ENCODE data around the gene CBR3. TPM values are rescaled to one million over a fixed set of nuclear protein-coding genes. Genes with fewer than 3 reads are reported as not detected.
"Not testable (repeated sequence)": the region's sequence is repeated elsewhere in the genome, so short reads cannot be mapped to it uniquely, and the experiment has no call there.

CBR3 gene
- total and polyA plus RNA-seq, 2 donors (not counting 1 experiment from before 2014, with no cell fraction given): 1.9 to 11.3 TPM

DNA sequence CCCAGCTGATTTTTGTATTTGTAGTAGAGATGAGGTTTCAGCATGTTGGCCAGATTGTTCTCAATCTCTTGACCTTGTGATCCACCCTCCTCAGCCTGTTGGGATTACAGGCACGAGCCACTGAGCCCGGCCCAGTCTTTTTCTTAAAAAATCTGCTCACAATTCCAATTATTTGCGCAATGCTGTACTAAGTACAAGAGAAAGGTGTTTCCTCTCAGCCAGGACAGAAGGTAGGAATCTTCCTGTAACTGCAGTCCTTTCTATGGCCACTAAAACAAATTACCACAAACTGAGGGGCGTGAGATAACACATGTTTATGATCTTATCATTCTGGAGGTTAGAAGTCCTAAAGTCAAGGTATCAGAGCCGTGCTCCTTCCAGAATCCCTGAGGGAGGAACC is 6.9 kb upstream of the CBR3 start:
- H3K79me2 ChIP-seq (ENCODE audit: control insufficient read depth, insufficient read depth, low read length): no peaks in the 10 kb centered on the region
- H2AFZ ChIP-seq (ENCODE audit: insufficient read depth, low read depth, low read length, poor library complexity, severe bottlenecking): no peak overlapping the region
- Mint-ChIP-seq H3K4me1 (peaks cover 19% of the 10 kb centered on the region), H3K27ac (no peak overlapping the region), H3K9me3 (ENCODE audit: insufficient read depth) (no peaks in the 10 kb centered on the region), H3K27me3 (no peaks in the 10 kb centered on the region), H3K4me3 (peak overlapping the region; percentile 20)
- no peak overlapping the region for H3K27ac ChIP-seq (ENCODE audit: low read length in 2 of 2)
- DNase-seq (no peak), ATAC-seq (ENCODE audit: low read depth) (no peak)
- H3K9ac ChIP-seq (ENCODE audit: low read length): no peak overlapping the region
- H3K36me3 ChIP-seq (replicated peaks in 1 of 2; ENCODE audit: control extremely low read depth in 1 of 2, control insufficient read depth in 1 of 2, extremely low read depth in 1 of 2, insufficient read depth in 2 of 2, low read length in 1 of 2): no peaks in the 10 kb centered on the region
- H4K20me1 ChIP-seq (ENCODE audit: control insufficient read depth, insufficient read depth, low read length, poor library complexity, severe bottlenecking): no peaks in the 10 kb centered on the region
- intact Hi-C loops (cut with micrococcal nuclease): loop anchor here (5.0 kb wide), 1 partner anchor 799 kb away; no protein-coding TSS in a partner anchor
- no peak overlapping the region for H3K4me2 ChIP-seq (replicated peaks; ENCODE audit: low read depth, low read length, poor library complexity, severe bottlenecking)
- TF ChIP-seq, protein P1, sequence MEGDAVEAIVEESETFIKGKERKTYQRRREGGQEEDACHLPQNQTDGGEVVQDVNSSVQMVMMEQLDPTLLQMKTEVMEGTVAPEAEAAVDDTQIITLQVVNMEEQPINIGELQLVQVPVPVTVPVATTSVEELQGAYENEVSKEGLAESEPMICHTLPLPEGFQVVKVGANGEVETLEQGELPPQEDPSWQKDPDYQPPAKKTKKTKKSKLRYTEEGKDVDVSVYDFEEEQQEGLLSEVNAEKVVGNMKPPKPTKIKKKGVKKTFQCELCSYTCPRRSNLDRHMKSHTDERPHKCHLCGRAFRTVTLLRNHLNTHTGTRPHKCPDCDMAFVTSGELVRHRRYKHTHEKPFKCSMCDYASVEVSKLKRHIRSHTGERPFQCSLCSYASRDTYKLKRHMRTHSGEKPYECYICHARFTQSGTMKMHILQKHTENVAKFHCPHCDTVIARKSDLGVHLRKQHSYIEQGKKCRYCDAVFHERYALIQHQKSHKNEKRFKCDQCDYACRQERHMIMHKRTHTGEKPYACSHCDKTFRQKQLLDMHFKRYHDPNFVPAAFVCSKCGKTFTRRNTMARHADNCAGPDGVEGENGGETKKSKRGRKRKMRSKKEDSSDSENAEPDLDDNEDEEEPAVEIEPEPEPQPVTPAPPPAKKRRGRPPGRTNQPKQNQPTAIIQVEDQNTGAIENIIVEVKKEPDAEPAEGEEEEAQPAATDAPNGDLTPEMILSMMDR (IDR thresholded peaks at IDR 0.05): no peak
- TF ChIP-seq EZH2 (IDR thresholded peaks at IDR 0.05; ENCODE audit: borderline replicate concordance, insufficient read depth, low read depth, low read length, poor library complexity, severe bottlenecking): no peak
- WGBS (ENCODE audit: insufficient coverage): 88% methylated on average over 2 of the region's 5 CpGs
- H3K27me3 ChIP-seq (replicated peaks in 1 of 4; ENCODE audit: control extremely low read depth in 1 of 4, control insufficient read depth in 3 of 4, insufficient read depth in 4 of 4, low read length in 3 of 4): no peaks in the 10 kb centered on the region
- ChIA-PET CTCF (interaction anchor here (0.7 to 2.4 kb wide), 7 partner anchors 8 to 209 kb away, joined by 3 to 7 read pairs (median 3); no protein-coding TSS in a partner anchor), POLR2A (interaction anchor here (0.7 kb wide), 1 partner anchor 1591 kb away, joined by 4 read pairs; no protein-coding TSS in a partner anchor)
- H3K4me3 ChIP-seq (ENCODE audit: control extremely low read depth in 1 of 5, extremely low read depth in 1 of 5, insufficient read depth in 1 of 5, low read depth in 2 of 5, low read length in 4 of 5): no peak overlapping the region
- peaks cover 3 to 11% of the 10 kb centered on the region in 2 donors for H3K4me1 ChIP-seq (ENCODE audit: control insufficient read depth in 2 of 2, insufficient read depth in 2 of 2, low read length in 2 of 2)
- H3K9me3 ChIP-seq (ENCODE audit: control extremely low read depth in 1 of 3, control insufficient read depth in 2 of 3, insufficient read depth in 1 of 3, low read length in 2 of 3): no peaks in the 10 kb centered on the region

DNA sequence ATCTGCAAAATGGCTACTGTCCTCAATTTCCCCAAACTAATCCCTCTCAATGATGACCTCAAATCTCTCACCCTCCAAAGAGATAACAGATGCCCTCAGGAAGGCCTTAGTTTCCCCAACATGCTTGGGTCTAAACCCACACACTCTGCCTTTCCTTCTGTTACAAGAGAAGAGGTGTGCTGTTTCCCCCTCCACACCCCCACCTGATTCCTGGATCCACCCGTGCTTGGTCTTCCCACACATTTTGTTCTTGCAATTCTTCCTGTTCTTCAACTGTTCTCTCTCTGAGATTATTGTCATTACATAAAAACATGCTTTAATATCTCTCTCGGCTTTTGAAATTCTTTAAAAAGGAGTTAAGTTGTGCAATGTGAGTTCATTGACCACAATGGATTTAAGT is 5.7 kb upstream of the CBR3 start:
- H3K4me3 ChIP-seq (ENCODE audit: control extremely low read depth in 1 of 5, extremely low read depth in 1 of 5, insufficient read depth in 1 of 5, low read depth in 2 of 5, low read length in 4 of 5): no peak overlapping the region
- H3K4me2 ChIP-seq (replicated peaks; ENCODE audit: low read depth, low read length, poor library complexity, severe bottlenecking): no peak overlapping the region
- peaks cover 5 to 14% of the 10 kb centered on the region in 2 donors for H3K4me1 ChIP-seq (ENCODE audit: control insufficient read depth in 2 of 2, insufficient read depth in 2 of 2, low read length in 2 of 2)
- ATAC-seq (ENCODE audit: low read depth) (no peak), DNase-seq (no peak)
- ChIA-PET POLR2A (interaction anchor here (0.7 kb wide), 1 partner anchor 1001 kb away, joined by 3 read pairs; no protein-coding TSS in a partner anchor), CTCF (no interaction called here)
- no peaks in the 10 kb centered on the region for H3K36me3 ChIP-seq (replicated peaks in 1 of 2; ENCODE audit: control extremely low read depth in 1 of 2, control insufficient read depth in 1 of 2, extremely low read depth in 1 of 2, insufficient read depth in 2 of 2, low read length in 1 of 2)
- H3K27me3 ChIP-seq (replicated peaks in 1 of 4; ENCODE audit: control extremely low read depth in 1 of 4, control insufficient read depth in 3 of 4, insufficient read depth in 4 of 4, low read length in 3 of 4): peaks cover 0 to 3% (median 0%) of the 10 kb centered on the region in 4 experiments
- H2AFZ ChIP-seq (ENCODE audit: insufficient read depth, low read depth, low read length, poor library complexity, severe bottlenecking): no peak overlapping the region
- no peak for TF ChIP-seq EZH2 (IDR thresholded peaks at IDR 0.05; ENCODE audit: borderline replicate concordance, insufficient read depth, low read depth, low read length, poor library complexity, severe bottlenecking)
- TF ChIP-seq, protein P1 (IDR thresholded peaks at IDR 0.05): no peak
- Mint-ChIP-seq H3K9me3 (ENCODE audit: insufficient read depth) (no peaks in the 10 kb centered on the region), H3K27me3 (no peaks in the 10 kb centered on the region), H3K27ac (no peak overlapping the region), H3K4me3 (peak overlapping the region; percentile 49), H3K4me1 (peaks cover 23% of the 10 kb centered on the region)
- no CpG with 5 or more reads among the region's 2 CpGs for WGBS (ENCODE audit: insufficient coverage)
- no peaks in the 10 kb centered on the region for H4K20me1 ChIP-seq (ENCODE audit: control insufficient read depth, insufficient read depth, low read length, poor library complexity, severe bottlenecking)
- H3K9me3 ChIP-seq (ENCODE audit: control extremely low read depth in 1 of 3, control insufficient read depth in 2 of 3, insufficient read depth in 1 of 3, low read length in 2 of 3): no peaks in the 10 kb centered on the region
- H3K79me2 ChIP-seq (ENCODE audit: control insufficient read depth, insufficient read depth, low read length): no peaks in the 10 kb centered on the region
- no peak overlapping the region for H3K27ac ChIP-seq (ENCODE audit: low read length in 2 of 2)
- H3K9ac ChIP-seq (ENCODE audit: low read length): no peak overlapping the region
- intact Hi-C loops (cut with micrococcal nuclease): loop anchor here (5.0 kb wide), 1 partner anchor 798 kb away; no protein-coding TSS in a partner anchor

DNA sequence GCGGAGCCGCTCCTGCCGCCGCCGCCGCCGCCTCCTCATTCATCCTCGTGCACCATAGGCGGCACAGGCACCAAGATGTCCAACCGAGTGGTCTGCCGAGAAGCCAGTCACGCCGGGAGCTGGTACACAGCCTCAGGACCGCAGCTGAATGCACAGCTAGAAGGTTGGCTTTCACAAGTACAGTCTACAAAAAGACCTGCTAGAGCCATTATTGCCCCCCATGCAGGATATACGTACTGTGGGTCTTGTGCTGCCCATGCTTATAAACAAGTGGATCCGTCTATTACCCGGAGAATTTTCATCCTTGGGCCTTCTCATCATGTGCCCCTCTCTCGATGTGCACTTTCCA is 4.5 kb upstream of the CBR3 start:
- peak overlapping the region; percentile 25 for H3K4me2 ChIP-seq (replicated peaks; ENCODE audit: low read depth, low read length, poor library complexity, severe bottlenecking)
- H3K9me3 Mint-ChIP-seq (ENCODE audit: insufficient read depth); H3K27me3 Mint-ChIP-seq; H3K9ac ChIP-seq (ENCODE audit: low read length); H3K27ac ChIP-seq (ENCODE audit: low read length in 2 of 2); intact Hi-C loops (cut with micrococcal nuclease); POLR2A ChIA-PET; CTCF ChIA-PET; H3K9me3 ChIP-seq (ENCODE audit: control extremely low read depth in 1 of 3, control insufficient read depth in 2 of 3, insufficient read depth in 1 of 3, low read length in 2 of 3); ATAC-seq (ENCODE audit: low read depth); DNase-seq; H4K20me1 ChIP-seq (ENCODE audit: control insufficient read depth, insufficient read depth, low read length, poor library complexity, severe bottlenecking); H3K79me2 ChIP-seq (ENCODE audit: control insufficient read depth, insufficient read depth, low read length); H3K36me3 ChIP-seq (replicated peaks in 1 of 2; ENCODE audit: control extremely low read depth in 1 of 2, control insufficient read depth in 1 of 2, extremely low read depth in 1 of 2, insufficient read depth in 2 of 2, low read length in 1 of 2); H3K27me3 ChIP-seq (replicated peaks in 1 of 4; ENCODE audit: control extremely low read depth in 1 of 4, control insufficient read depth in 3 of 4, insufficient read depth in 4 of 4, low read length in 3 of 4): not testable (repeated sequence)
- peak overlapping the region; percentile 62 for H2AFZ ChIP-seq (ENCODE audit: insufficient read depth, low read depth, low read length, poor library complexity, severe bottlenecking)
- Mint-ChIP-seq H3K4me3 (peak overlapping the region; percentile 90), H3K27ac (peak overlapping the region; percentile 84), H3K4me1 (peaks cover 27% of the 10 kb centered on the region)
- peak overlapping the region in 2 of 5 experiments; percentile 23 to 35 for H3K4me3 ChIP-seq (ENCODE audit: control extremely low read depth in 1 of 5, extremely low read depth in 1 of 5, insufficient read depth in 1 of 5, low read depth in 2 of 5, low read length in 4 of 5)
- 28% methylated on average over 9 of the region's 18 CpGs for WGBS (ENCODE audit: insufficient coverage)
- peaks cover 11 to 18% of the 10 kb centered on the region in 2 donors for H3K4me1 ChIP-seq (ENCODE audit: control insufficient read depth in 2 of 2, insufficient read depth in 2 of 2, low read length in 2 of 2)
